Kidney epithelial cell (primary cell): ENCODE results near the gene PLA2G1B. TPM values are rescaled to one million over a fixed set of nuclear protein-coding genes. Genes with fewer than 3 reads are reported as not detected.
A peak's percentile ranks its signal among the peaks of the same experiment; 100 is the strongest.

Experiments
- DNase-seq: peaks from one replicate; pipeline ENCODE4 v3.0.0-alpha.2; 2010; ENCODE audit warnings: low read depth
- H3K27me3 ChIP-seq: 2 replicates; pipeline ENCODE4 v1.6.0; 2011; ENCODE audit warnings: low read length; ENCODE audit not compliant: control insufficient read depth, insufficient read depth
- H3K36me3 ChIP-seq: 2 replicates; pipeline ENCODE4 v1.5.1; 2011; ENCODE audit warnings: low read length; ENCODE audit not compliant: control insufficient read depth, insufficient read depth
- H3K4me3 ChIP-seq: 2 replicates; pipeline ENCODE4 v1.5.1; 2011; ENCODE audit warnings: low read depth, mild to moderate bottlenecking, control low read depth, low read length
- CTCF ChIP-seq: IDR thresholded peaks from 2 replicates; pipeline ENCODE4 v1.5.1; 2011; ENCODE audit warnings: mild to moderate bottlenecking, moderate library complexity, low read length, control low read depth, inconsistent platforms; ENCODE audit not compliant: insufficient read depth, poor library complexity, severe bottlenecking
- total RNA-seq: library from RNA; depleted of rRNA; stranded (reverse); fragments of >200 nt; gene quantifications from 2 replicates; pipeline ENCODE4 v1.2.3, GENCODE V29; 2015

The PLA2G1B gene
- total RNA-seq, 1 donor from 2014 or later = not detected

DNA sequence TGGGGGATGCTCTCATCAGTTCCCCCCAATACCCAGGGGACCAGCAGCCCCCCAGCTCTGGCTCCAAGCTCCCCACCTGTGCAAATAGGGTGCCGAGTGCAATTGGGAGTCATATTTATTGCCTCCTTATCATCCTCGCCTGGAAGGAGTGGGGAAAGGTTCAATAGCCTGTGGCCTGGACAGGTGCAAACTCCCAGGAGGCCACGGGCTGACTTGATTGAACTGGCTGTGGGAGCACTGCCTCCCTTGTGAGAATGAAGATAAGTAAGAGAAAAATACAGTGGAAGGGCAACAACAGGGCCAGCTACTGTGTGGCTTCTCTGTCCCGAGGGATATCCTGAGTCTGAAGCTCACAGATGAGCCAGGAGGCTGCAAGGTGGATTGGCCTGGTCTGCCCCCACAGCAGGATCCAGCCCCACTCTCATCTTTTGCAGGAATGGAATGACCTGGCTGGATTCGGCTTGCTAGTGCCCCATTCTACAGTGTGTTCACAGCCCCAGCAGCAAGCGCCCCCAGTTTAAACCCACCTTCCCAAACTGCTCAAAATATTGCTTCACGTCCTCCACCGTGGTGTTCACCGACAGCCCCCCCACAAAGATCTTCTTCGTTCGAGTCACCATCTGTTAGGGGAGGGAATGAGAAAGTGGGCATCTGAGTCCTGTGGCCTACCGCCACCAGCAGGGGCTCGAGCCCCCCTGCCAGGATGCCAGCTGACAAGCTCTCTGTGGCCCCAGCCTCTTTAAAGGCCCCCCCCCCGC, 35.1 kb upstream of the PLA2G1B start:
- H3K36me3 ChIP-seq = no peaks in the 10 kb centered on the region
- H3K4me3 ChIP-seq = no peak overlapping the region
- H3K27me3 ChIP-seq = peaks cover under 1% of the 10 kb centered on the region
- DNase-seq = no peak
- no peak for TF ChIP-seq CTCF

GRCh38 chr12:120361506-120362208, 34.1 kb upstream of the PLA2G1B start:
- Histone ChIP-seq H3K27me3 (no peaks in the 10 kb centered on the region), H3K36me3 (no peaks in the 10 kb centered on the region), H3K4me3 (peak overlapping the region; percentile 16)
- no peak for TF ChIP-seq CTCF
- peak; percentile 12 for DNase-seq

DNA sequence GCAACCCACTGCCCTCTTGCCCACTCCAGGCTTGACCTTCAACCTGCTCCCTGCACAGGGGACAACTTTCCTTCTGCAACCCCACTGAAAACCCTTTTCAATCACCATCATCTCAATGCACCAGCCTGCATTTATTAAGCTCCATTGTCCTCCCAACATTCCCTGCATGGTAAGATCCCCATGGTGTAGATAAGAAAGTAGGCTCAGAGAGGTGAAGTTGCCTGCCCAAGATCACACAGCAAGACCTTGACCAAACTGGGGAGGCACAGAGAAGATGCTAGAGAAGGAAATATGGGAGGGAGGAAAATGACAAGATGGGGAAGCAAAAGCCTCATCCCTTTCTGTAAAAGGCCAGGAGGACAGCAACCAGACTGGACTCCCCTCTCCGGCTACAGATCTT, 31.5 kb upstream of the PLA2G1B start:
- H3K4me3 ChIP-seq = no peak overlapping the region
- no peaks in the 10 kb centered on the region for H3K36me3 ChIP-seq
- no peak for TF ChIP-seq CTCF
- H3K27me3 ChIP-seq = no peaks in the 10 kb centered on the region
- no peak for DNase-seq

DNA sequence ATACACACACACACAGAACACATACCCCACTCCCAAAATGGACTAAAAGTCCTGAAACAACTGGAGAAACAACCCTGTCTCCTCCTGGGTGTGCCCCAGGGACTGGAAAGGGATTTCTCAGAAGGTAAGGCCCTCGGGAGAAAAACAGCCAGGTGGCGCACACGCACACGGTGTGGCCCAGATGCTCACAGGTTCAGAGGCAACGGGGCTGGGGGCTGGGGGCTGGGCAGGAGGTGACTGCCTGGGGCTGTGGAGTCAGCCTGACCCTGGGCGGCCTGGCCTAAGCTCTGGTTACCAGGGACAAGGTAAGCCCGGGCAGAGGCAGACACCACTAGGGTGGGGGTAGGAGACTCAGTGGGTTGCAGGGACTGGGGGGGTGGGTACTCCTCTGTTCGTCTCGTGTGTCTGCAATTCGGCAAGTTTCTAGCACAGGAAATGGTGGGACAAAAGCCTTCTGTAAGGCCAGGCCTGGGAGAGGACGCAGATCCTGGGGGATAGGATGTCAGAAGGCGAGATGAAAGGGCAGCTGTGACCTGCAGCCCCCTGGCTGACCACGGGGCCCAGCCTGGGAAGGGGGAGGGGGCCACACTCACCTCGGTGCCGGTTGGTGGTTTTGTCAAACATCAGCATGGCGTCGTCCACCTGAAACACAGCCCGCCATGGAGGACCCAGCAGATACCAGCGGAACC, 31.0 kb upstream of the PLA2G1B start:
- Histone ChIP-seq H3K27me3 (no peaks in the 10 kb centered on the region), H3K4me3 (no peak overlapping the region), H3K36me3 (no peaks in the 10 kb centered on the region)
- no peak for DNase-seq
- peak; percentile 7 for TF ChIP-seq CTCF

DNA sequence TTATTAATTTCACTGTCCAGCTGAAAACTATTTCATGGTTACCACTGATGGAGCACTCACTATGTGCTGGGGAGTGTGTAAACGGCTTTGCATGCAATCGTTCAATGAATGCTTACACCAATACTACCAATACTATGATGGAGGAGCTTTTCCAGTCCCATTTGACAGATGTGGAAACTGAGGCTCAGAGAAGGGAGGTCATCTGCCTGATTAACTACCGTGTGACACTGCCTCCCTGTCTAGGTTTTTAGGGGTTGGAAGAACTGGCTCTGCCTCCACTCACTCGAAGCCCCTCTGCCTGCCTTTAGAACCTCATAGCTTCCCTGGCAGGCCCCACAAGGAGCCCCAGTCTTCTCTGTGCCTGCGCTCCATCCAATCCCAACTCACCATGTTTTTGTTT, 29.5 kb upstream of the PLA2G1B start:
- no peak for TF ChIP-seq CTCF
- no peak for DNase-seq
- Histone ChIP-seq H3K27me3 (no peaks in the 10 kb centered on the region), H3K36me3 (no peaks in the 10 kb centered on the region), H3K4me3 (no peak overlapping the region)
